Measurements from ENCODE around the gene CHRNA4. TPM values are rescaled to one million over a fixed set of nuclear protein-coding genes. Genes with fewer than 3 reads are reported as not detected.

Gene CHRNA4
- total and polyA plus RNA-seq, 2 of the 13 experiments (the other 11 are each of a cell fraction or from before 2014, with no cell fraction given), result not detected

GRCh38 chr20:63357921-63358905 lies 2.9 kb downstream of the CHRNA4 start:
- no peak overlapping the region for H3K4me2 ChIP-seq (ENCODE audit: low read depth, low read length)
- no peaks in the 10 kb centered on the region for H3K79me2 ChIP-seq (ENCODE audit: insufficient read depth, low read length)
- TF ChIP-seq SP140L (CRISPR knock-in tag; IDR thresholded peaks at IDR 0.05; ENCODE audit: borderline replicate concordance) (no peak), CAMTA2 (CRISPR knock-in tag; IDR thresholded peaks at IDR 0.05; ENCODE audit: borderline replicate concordance) (no peak), RBM39 (IDR thresholded peaks at IDR 0.05; ENCODE audit: low read depth, low read length, poor library complexity, severe bottlenecking) (no peak), TRAFD1 (CRISPR knock-in tag; IDR thresholded peaks at IDR 0.05; ENCODE audit: borderline replicate concordance) (no peak), GABPB1 (CRISPR knock-in tag; IDR thresholded peaks at IDR 0.05) (no peak), ZNF207 (IDR thresholded peaks at IDR 0.05; ENCODE audit: borderline replicate concordance) (no peak), ZNF776 (CRISPR knock-in tag; IDR thresholded peaks at IDR 0.05) (0 out of 2 replicates have a peak, but pooled peaks have one; percentile 23), SPEN (CRISPR knock-in tag; IDR thresholded peaks at IDR 0.05; ENCODE audit: low read depth) (no peak)
- H3K4me1 ChIP-seq (ENCODE audit: insufficient read depth, low read length), result peaks cover 13% of the 10 kb centered on the region
- H3K27ac ChIP-seq (ENCODE audit: extremely low read length, insufficient read depth, low read length), result no peak overlapping the region
- no peak for ATAC-seq
- CTCF ChIA-PET (ENCODE audit: low intra/inter-chr PET ratio, low total read pairs), result no interaction called here
- in situ Hi-C loops (cut with HindIII; ENCODE audit: extremely low pct_ligation_motif_present, low pct_unique_long_range_greater_than_20kb), result no loop called here
- no peaks in the 10 kb centered on the region; a peak in 1 of 5 replicates for H3K36me3 ChIP-seq (replicated peaks in 1 of 2; ENCODE audit: control insufficient read depth in 1 of 2, insufficient read depth in 2 of 2, low read length in 2 of 2)
- BruUV-seq (replicated peaks), result no TSS peak
- no peak for DNase-seq (ENCODE audit: low spot score)
- no peak for FAIRE-seq
- intact Hi-C loops (cut with micrococcal nuclease; ENCODE audit: unreplicated experiment), result no loop called here
- 28% methylated on average over 18 of the region's 26 CpGs for WGBS (ENCODE audit: low lambda C conversion rate)
- H2AFZ ChIP-seq (ENCODE audit: low read length), result no peak overlapping the region
- POLR2A ChIA-PET, result no interaction called here
- H3K27me3 ChIP-seq (ENCODE audit: control insufficient read depth in 1 of 2, insufficient read depth in 2 of 2, low read length in 2 of 2), result peaks cover 16 to 38% of the 10 kb centered on the region in 2 experiments
- H3K4me3 ChIP-seq (replicated peaks in 1 of 3; ENCODE audit: insufficient read depth in 1 of 3, low read depth in 2 of 3, low read length in 3 of 3), result no peak overlapping the region
- H4K20me1 ChIP-seq (ENCODE audit: insufficient read depth, low read length), result no peaks in the 10 kb centered on the region; the same call in 1 of the 2 replicates
- no peaks in the 10 kb centered on the region for H3K9me3 ChIP-seq (ENCODE audit: low read length)
- H3K9ac ChIP-seq (ENCODE audit: insufficient read depth, low read depth, low read length), result no peak overlapping the region
